Stimulated activated CD4-positive, alpha-beta T cell treated with anti-CD3 and anti-CD28 coated beads, TNF-alpha, amount 100 ng/mL, for 1 hour (primary cell): ENCODE measurements around the gene SFT2D2.
"Not testable (repeated sequence)": the region's sequence is repeated elsewhere in the genome, so short reads cannot be mapped to it uniquely, and the experiment has no call there.

ENCODE experiments used
- DNase-seq, 3 donors: peaks; one replicate each; pipeline ENCODE4 v3.0.0-alpha.2; 2020; ENCODE audit warnings: low read depth in 3 of 3, low spot score in 1 of 3

Gene SFT2D2

GRCh38 chr1:168225476-168226190 lies at the start of gene SFT2D2:
TSS of gene SFT2D2 (plus strand) at chr1:168226004. CDS start at chr1:168226080, 76 bp downstream.
- peak; percentile 35 to 67 (median 48) for DNase-seq

- no peak for DNase-seq
These were observed 47.6 kb upstream of the SFT2D2 start for GRCh38 chr1:168178227-168178637.

GRCh38 chr1:168178638-168179437 lies 47.0 kb upstream of the SFT2D2 start, which contains the start of gene TIPRL:
TSS of gene TIPRL (plus strand) at chr1:168178962. CDS start at chr1:168179078, 116 bp downstream.
- peak; percentile 83 to 92 (median 83) for DNase-seq

- DNase-seq = no peak
These were observed 46.2 kb upstream of the SFT2D2 start for GRCh38 chr1:168179438-168180147.

GRCh38 chr1:168180148-168180524 lies 45.7 kb upstream of the SFT2D2 start:
- DNase-seq = no peak

GRCh38 chr1:168181063-168181720 lies 44.6 kb upstream of the SFT2D2 start:
- not testable (repeated sequence) for DNase-seq

GRCh38 chr1:168187177-168187576 lies 38.6 kb upstream of the SFT2D2 start:
- no peak for DNase-seq

GRCh38 chr1:168190403-168190802 lies 35.4 kb upstream of the SFT2D2 start:
- no peak for DNase-seq

GRCh38 chr1:168195199-168196135 lies 30.3 kb upstream of the SFT2D2 start:
- no peak for DNase-seq

GRCh38 chr1:168199056-168199455 lies 26.7 kb upstream of the SFT2D2 start:
- DNase-seq = no peak

- no peak for DNase-seq
These were observed 22.7 kb upstream of the SFT2D2 start for GRCh38 chr1:168202941-168203654.

GRCh38 chr1:168206111-168206510 lies 19.7 kb upstream of the SFT2D2 start:
- DNase-seq = no peak

GRCh38 chr1:168207673-168208072 lies 18.1 kb upstream of the SFT2D2 start:
- DNase-seq = not testable (repeated sequence)

- no peak for DNase-seq
These were observed 15.5 kb upstream of the SFT2D2 start for GRCh38 chr1:168210312-168210711.

GRCh38 chr1:168213349-168213748 lies 12.5 kb upstream of the SFT2D2 start:
- no peak for DNase-seq

GRCh38 chr1:168216171-168216570 lies 9.6 kb upstream of the SFT2D2 start:
- no peak for DNase-seq

GRCh38 chr1:168217664-168218063 lies 8.1 kb upstream of the SFT2D2 start:
- no peak for DNase-seq

- DNase-seq = no peak
These were observed 7.1 kb upstream of the SFT2D2 start for GRCh38 chr1:168218658-168219057.

- no peak for DNase-seq
These were observed 5.3 kb upstream of the SFT2D2 start for GRCh38 chr1:168220470-168220871.
